ENCODE measurements around the gene PDK2.

Gene PDK2

GRCh38 chr17:50139950-50140885, 45.1 kb downstream of the PDK2 start:
- DNase-seq = peak; percentile 76

GRCh38 chr17:50141026-50141744, 46.0 kb downstream of the PDK2 start:
- DNase-seq = no peak

- DNase-seq = no peak
Observed at GRCh38 chr17:50141745-50142110, 46.6 kb downstream of the PDK2 start.

DNA sequence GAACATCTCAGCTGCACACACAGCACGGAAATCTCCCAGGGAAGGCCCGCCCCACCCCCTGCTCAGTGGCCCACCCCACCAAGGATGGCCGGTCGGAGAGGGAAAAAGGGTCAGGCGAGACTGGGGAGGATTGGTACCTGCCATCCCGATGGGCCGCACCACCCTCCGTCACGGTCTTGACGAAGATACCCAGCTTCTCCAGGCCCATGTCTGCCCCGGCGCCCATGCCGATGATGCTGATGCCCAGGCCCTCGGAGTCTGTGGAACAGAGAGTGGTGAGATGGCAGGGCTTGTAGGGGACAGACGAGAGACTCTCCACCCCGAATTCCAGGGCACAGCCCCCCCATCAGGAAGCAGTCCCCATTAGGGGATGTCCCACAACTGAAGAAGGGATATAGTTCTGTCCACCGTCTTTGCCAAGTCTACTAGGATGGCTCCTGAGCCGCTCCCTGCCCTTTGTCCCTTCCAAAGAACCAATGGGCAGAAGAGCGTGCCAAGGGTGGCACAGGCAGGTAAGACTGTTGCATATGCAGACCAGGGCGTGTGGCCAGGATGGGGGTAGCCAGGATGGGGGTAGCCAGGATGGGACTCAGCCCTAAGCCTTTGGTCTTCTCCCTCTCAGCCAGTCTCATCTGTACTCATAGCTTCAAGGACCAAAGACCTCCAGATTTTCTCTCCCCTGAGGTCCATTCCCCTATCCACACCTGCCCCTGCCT, 48.5 kb downstream of the PDK2 start:
- no peak for DNase-seq

GRCh38 chr17:50144355-50144754, 49.2 kb downstream of the PDK2 start:
- no peak for DNase-seq

GRCh38 chr17:50144845-50145531, 49.8 kb downstream of the PDK2 start:
- DNase-seq = no peak

- no peak for DNase-seq
Observed at GRCh38 chr17:50145532-50146229, 50.5 kb downstream of the PDK2 start.

DNA sequence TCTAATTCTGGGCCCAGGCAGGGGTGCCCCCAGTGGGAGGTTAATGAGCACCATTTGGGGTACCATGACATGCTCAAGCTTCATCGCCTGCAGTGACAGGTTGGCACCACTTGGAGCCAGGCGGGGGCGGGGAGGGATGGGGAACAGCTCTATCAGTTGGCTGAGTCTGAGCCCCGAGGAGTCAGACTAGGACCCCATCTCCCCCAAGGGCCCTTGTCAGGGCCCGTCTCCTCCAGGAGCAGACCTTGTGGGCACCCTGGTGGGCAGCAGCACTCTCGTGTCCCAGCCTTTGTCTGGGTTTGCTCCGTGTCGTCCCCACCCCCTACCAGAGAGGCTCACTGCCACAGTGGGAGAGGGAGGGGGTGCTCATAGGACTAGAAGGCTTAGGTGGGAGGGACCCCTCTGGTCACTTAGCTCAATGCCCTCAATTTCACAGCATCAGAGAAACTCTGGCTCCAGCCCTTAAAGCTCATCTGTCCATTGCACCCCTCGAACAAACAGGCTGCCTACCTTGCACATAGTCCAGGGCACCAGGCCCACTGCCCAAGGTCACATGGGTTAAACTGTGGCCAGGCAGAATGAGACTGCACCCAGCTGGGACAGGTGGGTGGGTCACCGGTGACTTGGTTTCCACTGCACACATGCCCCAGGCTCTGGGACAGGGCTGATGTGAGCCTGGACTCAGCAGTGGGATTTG, 51.2 kb downstream of the PDK2 start:
- DNase-seq = no peak

DNA sequence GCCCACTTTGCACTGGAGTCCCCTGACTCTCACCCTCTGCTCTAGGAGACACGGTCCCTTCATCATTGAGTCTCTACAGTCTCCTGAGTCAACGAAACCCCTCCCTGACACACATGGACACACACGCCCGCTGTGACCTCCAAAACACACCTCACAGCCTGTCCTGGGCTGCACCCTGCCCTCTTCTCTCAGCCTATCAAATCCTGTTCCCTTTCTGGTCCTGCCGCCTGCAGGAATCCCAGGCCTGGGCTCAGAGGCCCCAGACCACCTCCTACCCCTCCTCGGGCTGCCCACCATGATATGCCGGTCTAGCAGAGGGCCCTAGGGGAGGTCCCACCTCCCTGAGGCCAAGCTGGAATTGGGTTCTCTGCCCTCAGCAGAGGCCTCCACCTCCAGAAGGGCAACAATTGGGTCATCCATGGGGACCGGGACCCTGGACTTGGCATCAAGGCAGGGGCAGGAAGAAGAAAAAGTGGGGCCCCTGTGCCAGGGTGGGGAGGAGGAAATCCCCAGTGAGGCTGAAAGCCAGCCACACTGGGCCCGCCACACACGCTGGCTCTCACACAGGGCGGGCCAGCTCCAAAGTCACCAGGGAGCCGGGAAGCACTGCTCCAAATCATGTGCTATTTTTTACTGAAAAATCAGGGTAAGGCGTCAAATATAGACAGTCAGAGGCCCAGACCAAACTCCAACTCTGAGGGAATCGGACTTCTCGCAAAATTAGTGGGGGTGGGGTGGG, 51.9 kb downstream of the PDK2 start:
- DNase-seq = no peak

- DNase-seq = no peak
Observed at GRCh38 chr17:50147841-50148225, 52.7 kb downstream of the PDK2 start.

- peak; percentile 87 for DNase-seq
Observed at GRCh38 chr17:50148226-50149090, 53.3 kb downstream of the PDK2 start.

- DNase-seq = no peak
Observed at GRCh38 chr17:50149091-50149416, 53.9 kb downstream of the PDK2 start.

DNA sequence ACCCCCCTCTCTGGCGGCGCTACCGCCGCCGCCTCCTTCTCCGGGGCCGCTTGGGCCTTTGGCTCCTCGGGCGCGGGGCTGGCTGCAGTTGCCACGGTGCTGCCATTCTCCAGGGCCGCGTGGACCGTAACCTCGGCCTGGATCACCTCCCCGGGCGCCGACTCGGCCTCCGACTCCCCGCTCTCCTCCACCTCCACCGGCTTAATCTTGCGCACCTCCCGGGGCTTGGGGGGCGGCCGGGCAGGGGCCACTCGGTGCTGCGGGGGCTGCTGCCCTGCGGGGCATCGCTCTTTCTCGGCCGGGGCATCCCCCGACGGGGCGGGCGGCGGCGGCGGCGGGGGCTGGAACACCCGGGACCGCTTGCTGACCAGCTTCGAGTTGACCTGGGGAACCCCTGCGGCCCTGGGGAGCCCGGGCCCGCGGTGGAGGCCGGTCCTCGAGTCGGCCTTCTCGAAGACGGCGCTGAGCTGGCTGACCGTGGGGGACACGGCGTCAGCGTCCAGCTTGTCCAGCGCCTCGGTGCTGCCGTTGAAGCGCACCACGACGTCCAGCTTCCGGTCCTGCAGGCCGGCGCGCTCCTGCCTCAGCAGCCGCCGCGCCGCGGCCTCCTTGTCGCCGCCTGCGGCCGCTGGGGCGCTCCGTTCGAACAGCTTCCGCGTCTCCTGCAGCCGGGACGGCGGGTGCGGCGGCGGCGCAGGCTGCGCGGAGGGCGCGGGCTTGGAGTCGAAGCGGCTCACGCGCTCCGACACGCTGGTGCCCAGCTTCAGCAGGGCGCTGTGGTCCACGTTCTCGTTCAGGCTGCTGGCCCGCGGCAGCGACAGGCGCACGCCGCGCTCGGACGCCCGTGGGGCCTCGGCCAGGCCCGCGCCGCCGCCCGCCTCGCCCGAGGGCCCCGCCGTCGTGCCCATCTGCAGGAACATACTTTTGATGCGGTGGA, 54.5 kb downstream of the PDK2 start:
- DNase-seq = no peak

DNA sequence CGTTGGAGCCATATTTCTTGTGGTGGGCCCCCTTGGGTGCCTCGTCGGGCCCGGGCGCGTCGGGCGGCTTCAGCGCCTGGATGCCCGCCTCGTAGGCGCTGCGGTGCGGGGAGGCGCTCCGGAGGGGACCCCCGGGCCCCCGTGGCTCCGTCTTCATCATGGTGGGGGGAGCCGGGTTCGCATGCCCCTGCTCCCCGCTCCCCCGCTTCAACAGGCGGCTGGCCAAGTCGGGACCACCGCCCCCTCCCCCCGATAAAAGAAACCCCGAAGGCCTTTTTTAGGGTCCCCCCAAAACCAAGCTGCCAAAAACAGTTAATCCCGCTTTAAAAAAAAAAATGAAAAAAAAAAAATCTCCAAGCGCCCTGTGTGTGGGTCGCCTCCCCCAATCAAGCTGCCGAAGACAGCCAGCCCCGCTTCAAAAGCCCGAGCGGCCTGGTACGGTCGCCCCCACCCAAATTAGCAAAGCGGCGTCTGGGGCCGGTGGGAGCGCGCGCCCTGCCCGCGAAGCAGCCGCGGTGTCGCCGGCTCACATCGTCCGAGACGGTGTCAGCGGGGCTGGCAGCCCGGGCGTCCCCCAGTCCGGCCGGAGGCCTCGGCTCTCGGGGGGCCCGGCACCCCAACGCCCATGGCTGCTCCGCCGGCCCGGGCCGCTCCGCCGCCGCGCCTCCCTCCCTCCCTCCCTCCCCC, 55.3 kb downstream of the PDK2 start, which contains the start of gene PPP1R9B:
Gene PPP1R9B (minus strand): TSS at position 324 of the 687 bp plus-strand sequence. CDS start 164 bp downstream, at position 160.
- no peak for DNase-seq

- DNase-seq = peak; percentile 72
Observed at GRCh38 chr17:50151041-50151936, 56.1 kb downstream of the PDK2 start.

DNA sequence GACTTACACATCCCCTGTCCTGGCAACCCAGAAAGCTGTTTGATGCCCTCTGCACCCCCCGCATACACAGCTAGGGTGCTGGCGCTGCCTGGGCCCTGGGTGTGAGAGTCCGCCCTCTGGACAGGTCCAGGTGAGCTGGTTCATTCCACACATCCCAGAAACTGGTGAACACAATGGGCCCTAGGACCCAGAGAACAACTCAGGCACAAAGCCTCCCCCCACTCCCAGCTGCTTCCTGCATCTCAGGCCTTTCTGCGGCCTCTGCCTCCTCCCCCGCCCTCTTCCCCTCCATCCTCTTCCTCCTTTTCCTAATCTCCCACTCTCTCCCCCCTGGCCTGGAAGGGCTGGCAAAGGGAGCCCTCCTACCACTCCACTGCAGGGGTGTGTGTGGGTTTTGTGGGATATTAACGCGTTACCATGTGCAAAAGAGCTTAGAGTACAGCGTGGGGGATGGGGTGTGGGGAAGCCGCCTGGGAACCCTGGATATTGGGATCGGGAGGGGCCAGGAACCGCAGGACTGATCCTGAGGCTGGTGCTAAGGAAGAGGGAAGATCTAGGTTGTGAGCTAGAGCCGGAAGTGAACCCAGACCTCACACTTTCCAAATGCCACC, 56.9 kb downstream of the PDK2 start:
- DNase-seq = no peak

DNA sequence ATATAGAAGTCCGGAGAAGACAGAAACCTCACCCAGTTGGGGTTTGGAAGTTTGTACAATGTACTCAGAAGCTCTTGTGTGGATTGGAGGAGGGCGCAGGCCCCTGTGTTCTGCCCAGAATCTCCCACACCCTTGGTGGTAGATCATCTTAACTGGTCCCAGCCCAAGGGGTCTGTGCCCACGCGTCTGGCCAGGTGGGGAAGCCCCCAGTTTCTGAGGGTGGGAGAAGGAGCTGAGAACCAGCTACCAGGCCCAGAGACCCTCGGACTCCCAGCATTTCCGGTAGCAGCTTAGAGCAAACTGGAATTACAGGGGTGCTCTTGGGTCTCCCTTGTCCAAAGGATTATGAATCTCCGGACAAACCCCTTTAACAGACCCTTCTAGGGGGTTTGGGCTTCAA, 57.6 kb downstream of the PDK2 start:
- no peak for DNase-seq

Measured in activated T-cell treated with anti-CD3 and anti-CD28 coated beads for 4 hours (primary cell).